Measurements from ENCODE around the gene NUP62. TPM values are rescaled to one million over a fixed set of nuclear protein-coding genes. Genes with fewer than 3 reads are reported as not detected.

NUP62 gene
- total RNA-seq, 4 donors from 2014 or later: 34.5 to 40.1 (median 34.9) TPM

- Histone ChIP-seq H3K36me3 (peaks cover 18 to 56% (median 24%) of the 10 kb centered on the region in 3 donors), H3K27me3 (no peaks in the 10 kb centered on the region), H3K9me3 (no peaks in the 10 kb centered on the region), H3K4me1 (peaks cover 3 to 13% (median 12%) of the 10 kb centered on the region in 3 donors), H3K27ac (no peak overlapping the region), H3K4me3 (no peak overlapping the region)
- TF ChIP-seq CTCF (IDR thresholded peaks at IDR 0.05): no peak
- no peak for TF ChIP-seq POLR2A (IDR thresholded peaks at IDR 0.05)
- WGBS, 2 donors: 85 to 93% methylated on average over 11 to 14 of the region's 23 CpGs
- no peak for DNase-seq
- intact Hi-C loops (cut with DNase I): no loop called here
Observed at GRCh38 chr19:49907745-49908446, 21.4 kb downstream of the NUP62 start.

- no peaks in the 10 kb centered on the region for H3K9me3 ChIP-seq
- intact Hi-C loops (cut with DNase I): no loop called here
- 82 to 86% methylated on average over 12 to 15 of the region's 16 CpGs for WGBS, 2 donors
- H3K36me3 ChIP-seq: peaks cover 18 to 48% (median 24%) of the 10 kb centered on the region in 3 donors
- no peak overlapping the region for H3K27ac ChIP-seq
- no peak overlapping the region for H3K4me3 ChIP-seq
- DNase-seq: no peak
- peaks cover 3 to 12% (median 11%) of the 10 kb centered on the region in 3 donors for H3K4me1 ChIP-seq
- TF ChIP-seq CTCF (IDR thresholded peaks at IDR 0.05) (no peak), POLR2A (IDR thresholded peaks at IDR 0.05) (no peak)
- H3K27me3 ChIP-seq: no peaks in the 10 kb centered on the region
Observed at GRCh38 chr19:49906879-49907564, 22.3 kb downstream of the NUP62 start.

- intact Hi-C loops (cut with DNase I): no loop called here
- no peaks in the 10 kb centered on the region for H3K4me1 ChIP-seq
- H3K27ac ChIP-seq: no peak overlapping the region
- TF ChIP-seq CTCF (IDR thresholded peaks at IDR 0.05): no peak
- TF ChIP-seq POLR2A (IDR thresholded peaks at IDR 0.05): no peak
- peaks cover 13 to 31% (median 16%) of the 10 kb centered on the region in 3 donors for H3K36me3 ChIP-seq
- WGBS, 2 donors: 56 to 63% methylated on average over 6 of the region's 6 CpGs
- H3K9me3 ChIP-seq: no peaks in the 10 kb centered on the region
- DNase-seq: no peak
- H3K27me3 ChIP-seq: no peaks in the 10 kb centered on the region
- H3K4me3 ChIP-seq: no peak overlapping the region
Observed at GRCh38 chr19:49904136-49904535, 25.2 kb downstream of the NUP62 start.

- peak within 1 kb of the TSS in 1 of 4 donors; percentile 43 for H3K4me3 ChIP-seq
- H3K27me3 ChIP-seq: peaks cover 0 to 7% (median 0%) of the 10 kb centered on the region in 4 donors
- H3K9me3 ChIP-seq: no peaks in the 10 kb centered on the region
- no peaks in the 10 kb centered on the region for H3K36me3 ChIP-seq
- peaks cover 3 to 24% (median 9%) of the 10 kb centered on the region in 3 donors for H3K4me1 ChIP-seq
- intact Hi-C loops (cut with DNase I): no loop called here
- 25 to 31% methylated on average over 8 to 13 of the region's 20 CpGs for WGBS, 2 donors
- H3K27ac ChIP-seq: peak within 1 kb of the TSS in 3 of 4 donors; percentile 26 to 75 (median 59)
- DNase-seq: no peak
- no peak for TF ChIP-seq POLR2A (IDR thresholded peaks at IDR 0.05)
- no peak for TF ChIP-seq CTCF (IDR thresholded peaks at IDR 0.05)
Observed at GRCh38 chr19:49896863-49897621, 32.3 kb downstream of the NUP62 start, which contains the start of gene IL4I1. Gene IL4I1 (minus strand): TSS chr19:49896887. CDS start chr19:49896160, 727 bp downstream.
